ENCODE results near the gene APOF. TPM values are rescaled to one million over a fixed set of nuclear protein-coding genes. Genes with fewer than 3 reads are reported as not detected.

Gene APOF
- total RNA-seq, 1 experiment from 2014 or later: 0.17 TPM

DNA sequence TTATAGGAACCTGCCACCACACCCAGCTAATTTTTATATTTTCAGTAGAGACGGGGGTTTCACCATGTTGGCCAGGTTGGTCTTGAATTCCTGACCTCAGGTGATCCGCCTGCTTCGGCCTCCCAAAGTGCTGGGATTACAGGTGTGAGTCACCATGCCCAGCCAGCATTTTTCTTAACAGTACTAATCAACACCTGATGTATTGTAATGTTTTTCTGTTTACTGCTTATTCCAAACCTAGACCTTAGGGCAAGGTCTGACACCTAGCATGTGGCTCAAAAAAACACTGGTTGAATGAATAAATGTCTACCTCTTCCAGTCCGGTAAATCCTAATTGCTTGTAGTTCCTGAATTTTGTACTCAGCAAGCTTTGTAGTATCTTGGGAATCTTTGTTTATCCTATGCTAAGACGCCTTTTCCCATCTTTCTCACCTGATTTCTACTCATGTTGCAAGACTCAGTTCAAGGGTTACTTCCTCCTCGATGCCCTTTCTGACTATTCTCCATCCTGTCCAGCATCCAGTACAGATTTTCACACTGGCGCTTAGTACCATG, 31.6 kb downstream of the APOF start:
- ChIA-PET CTCF (no interaction called here), POLR2A (no interaction called here), RAD21 (ENCODE audit: low non-redundant PET in 1 of 2, low total read pairs in 2 of 2, uncharacterized antibody in 2 of 2, unreplicated experiment in 2 of 2) (no interaction called here)
- DNase-seq (ENCODE audit: low read depth, low spot score) (no peak), ATAC-seq (no peak)
- Histone ChIP-seq H3K4me2 (ENCODE audit: low read length) (peak overlapping the region; percentile 37), H3K79me2 (ENCODE audit: insufficient read depth, low read length) (peaks cover 7% of the 10 kb centered on the region), H3K9ac (ENCODE audit: low read length) (0 out of 2 replicates have a peak overlapping the region, but pooled peaks have one; percentile 30), H3K9me2 (ENCODE audit: insufficient read depth) (no peaks in the 10 kb centered on the region), H4K20me1 (ENCODE audit: insufficient read depth) (no peaks in the 10 kb centered on the region), H3K4me1 (ENCODE audit: control insufficient read depth in 1 of 2, insufficient read depth in 2 of 2, low read length in 2 of 2) (peaks cover 11 to 24% of the 10 kb centered on the region in 2 experiments), H3K4me3 (replicated peaks in 1 of 2; ENCODE audit: low read depth in 1 of 2, low read length in 2 of 2) (no peak overlapping the region), H3K27ac (ENCODE audit: low read depth, low read length) (no peak overlapping the region), H3K27me3 (ENCODE audit: insufficient read depth, low read length) (no peaks in the 10 kb centered on the region), H3K36me3 (ENCODE audit: control insufficient read depth in 1 of 2, insufficient read depth in 2 of 2, low read length in 2 of 2) (no peaks in the 10 kb centered on the region; a peak in 1 of 4 replicates), H3K9me3 (ENCODE audit: control insufficient read depth in 1 of 2, insufficient read depth in 1 of 2, low read depth in 1 of 2, low read length in 2 of 2) (no peaks in the 10 kb centered on the region), H2AFZ (ENCODE audit: low read depth, low read length, poor library complexity, severe bottlenecking) (no peak overlapping the region)
- TF ChIP-seq, protein P1, sequence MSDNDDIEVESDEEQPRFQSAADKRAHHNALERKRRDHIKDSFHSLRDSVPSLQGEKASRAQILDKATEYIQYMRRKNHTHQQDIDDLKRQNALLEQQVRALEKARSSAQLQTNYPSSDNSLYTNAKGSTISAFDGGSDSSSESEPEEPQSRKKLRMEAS (IDR thresholded peaks at IDR 0.05): no peak
- TF ChIP-seq ELF1 (IDR thresholded peaks at IDR 0.05; ENCODE audit: borderline replicate concordance, low read depth) (no peak), RAD21 (IDR thresholded peaks at IDR 0.05; ENCODE audit: low read depth) (no peak), SP1 (IDR thresholded peaks at IDR 0.05; ENCODE audit: low read depth) (no peak), JUND (IDR thresholded peaks at IDR 0.05) (no peak), EGR1 (IDR thresholded peaks at IDR 0.05; ENCODE audit: low read depth) (no peak), CEBPB (IDR thresholded peaks at IDR 0.05; ENCODE audit: low read depth) (no peak), ZFX (IDR thresholded peaks at IDR 0.05) (no peak), POLR2AphosphoS5 (IDR thresholded peaks at IDR 0.05; ENCODE audit: low read depth, low read length) (no peak), EZH2phosphoT487 (IDR thresholded peaks at IDR 0.05; ENCODE audit: borderline replicate concordance) (no peak), CBX3 (IDR thresholded peaks at IDR 0.05; ENCODE audit: low read depth) (no peak), SIN3A (IDR thresholded peaks at IDR 0.05; ENCODE audit: low read depth) (no peak), ZNF274 (IDR thresholded peaks at IDR 0.05; ENCODE audit: low read depth, low read length) (no peak), SRF (IDR thresholded peaks at IDR 0.05; ENCODE audit: low read depth) (no peak)
- TF ChIP-seq, protein P2, sequence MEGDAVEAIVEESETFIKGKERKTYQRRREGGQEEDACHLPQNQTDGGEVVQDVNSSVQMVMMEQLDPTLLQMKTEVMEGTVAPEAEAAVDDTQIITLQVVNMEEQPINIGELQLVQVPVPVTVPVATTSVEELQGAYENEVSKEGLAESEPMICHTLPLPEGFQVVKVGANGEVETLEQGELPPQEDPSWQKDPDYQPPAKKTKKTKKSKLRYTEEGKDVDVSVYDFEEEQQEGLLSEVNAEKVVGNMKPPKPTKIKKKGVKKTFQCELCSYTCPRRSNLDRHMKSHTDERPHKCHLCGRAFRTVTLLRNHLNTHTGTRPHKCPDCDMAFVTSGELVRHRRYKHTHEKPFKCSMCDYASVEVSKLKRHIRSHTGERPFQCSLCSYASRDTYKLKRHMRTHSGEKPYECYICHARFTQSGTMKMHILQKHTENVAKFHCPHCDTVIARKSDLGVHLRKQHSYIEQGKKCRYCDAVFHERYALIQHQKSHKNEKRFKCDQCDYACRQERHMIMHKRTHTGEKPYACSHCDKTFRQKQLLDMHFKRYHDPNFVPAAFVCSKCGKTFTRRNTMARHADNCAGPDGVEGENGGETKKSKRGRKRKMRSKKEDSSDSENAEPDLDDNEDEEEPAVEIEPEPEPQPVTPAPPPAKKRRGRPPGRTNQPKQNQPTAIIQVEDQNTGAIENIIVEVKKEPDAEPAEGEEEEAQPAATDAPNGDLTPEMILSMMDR (IDR thresholded peaks at IDR 0.05 in 2 of 3, conservative IDR thresholded peaks at IDR 0.05 in 1 of 3; ENCODE audit: borderline replicate concordance in 1 of 3, insufficient read depth in 1 of 3, low read depth in 2 of 3, low read length in 2 of 3): no peak
- TF ChIP-seq, protein P3, sequence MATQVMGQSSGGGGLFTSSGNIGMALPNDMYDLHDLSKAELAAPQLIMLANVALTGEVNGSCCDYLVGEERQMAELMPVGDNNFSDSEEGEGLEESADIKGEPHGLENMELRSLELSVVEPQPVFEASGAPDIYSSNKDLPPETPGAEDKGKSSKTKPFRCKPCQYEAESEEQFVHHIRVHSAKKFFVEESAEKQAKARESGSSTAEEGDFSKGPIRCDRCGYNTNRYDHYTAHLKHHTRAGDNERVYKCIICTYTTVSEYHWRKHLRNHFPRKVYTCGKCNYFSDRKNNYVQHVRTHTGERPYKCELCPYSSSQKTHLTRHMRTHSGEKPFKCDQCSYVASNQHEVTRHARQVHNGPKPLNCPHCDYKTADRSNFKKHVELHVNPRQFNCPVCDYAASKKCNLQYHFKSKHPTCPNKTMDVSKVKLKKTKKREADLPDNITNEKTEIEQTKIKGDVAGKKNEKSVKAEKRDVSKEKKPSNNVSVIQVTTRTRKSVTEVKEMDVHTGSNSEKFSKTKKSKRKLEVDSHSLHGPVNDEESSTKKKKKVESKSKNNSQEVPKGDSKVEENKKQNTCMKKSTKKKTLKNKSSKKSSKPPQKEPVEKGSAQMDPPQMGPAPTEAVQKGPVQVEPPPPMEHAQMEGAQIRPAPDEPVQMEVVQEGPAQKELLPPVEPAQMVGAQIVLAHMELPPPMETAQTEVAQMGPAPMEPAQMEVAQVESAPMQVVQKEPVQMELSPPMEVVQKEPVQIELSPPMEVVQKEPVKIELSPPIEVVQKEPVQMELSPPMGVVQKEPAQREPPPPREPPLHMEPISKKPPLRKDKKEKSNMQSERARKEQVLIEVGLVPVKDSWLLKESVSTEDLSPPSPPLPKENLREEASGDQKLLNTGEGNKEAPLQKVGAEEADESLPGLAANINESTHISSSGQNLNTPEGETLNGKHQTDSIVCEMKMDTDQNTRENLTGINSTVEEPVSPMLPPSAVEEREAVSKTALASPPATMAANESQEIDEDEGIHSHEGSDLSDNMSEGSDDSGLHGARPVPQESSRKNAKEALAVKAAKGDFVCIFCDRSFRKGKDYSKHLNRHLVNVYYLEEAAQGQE (IDR thresholded peaks at IDR 0.05; ENCODE audit: low read depth): no peak
- TF ChIP-seq, protein P4, sequence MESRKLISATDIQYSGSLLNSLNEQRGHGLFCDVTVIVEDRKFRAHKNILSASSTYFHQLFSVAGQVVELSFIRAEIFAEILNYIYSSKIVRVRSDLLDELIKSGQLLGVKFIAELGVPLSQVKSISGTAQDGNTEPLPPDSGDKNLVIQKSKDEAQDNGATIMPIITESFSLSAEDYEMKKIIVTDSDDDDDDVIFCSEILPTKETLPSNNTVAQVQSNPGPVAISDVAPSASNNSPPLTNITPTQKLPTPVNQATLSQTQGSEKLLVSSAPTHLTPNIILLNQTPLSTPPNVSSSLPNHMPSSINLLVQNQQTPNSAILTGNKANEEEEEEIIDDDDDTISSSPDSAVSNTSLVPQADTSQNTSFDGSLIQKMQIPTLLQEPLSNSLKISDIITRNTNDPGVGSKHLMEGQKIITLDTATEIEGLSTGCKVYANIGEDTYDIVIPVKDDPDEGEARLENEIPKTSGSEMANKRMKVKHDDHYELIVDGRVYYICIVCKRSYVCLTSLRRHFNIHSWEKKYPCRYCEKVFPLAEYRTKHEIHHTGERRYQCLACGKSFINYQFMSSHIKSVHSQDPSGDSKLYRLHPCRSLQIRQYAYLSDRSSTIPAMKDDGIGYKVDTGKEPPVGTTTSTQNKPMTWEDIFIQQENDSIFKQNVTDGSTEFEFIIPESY (IDR thresholded peaks at IDR 0.05; ENCODE audit: extremely low read depth, insufficient replicate concordance, low read length): no peak
- TF ChIP-seq, protein P5, sequence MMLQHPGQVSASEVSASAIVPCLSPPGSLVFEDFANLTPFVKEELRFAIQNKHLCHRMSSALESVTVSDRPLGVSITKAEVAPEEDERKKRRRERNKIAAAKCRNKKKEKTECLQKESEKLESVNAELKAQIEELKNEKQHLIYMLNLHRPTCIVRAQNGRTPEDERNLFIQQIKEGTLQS (IDR thresholded peaks at IDR 0.05): no peak
- intact Hi-C loops (cut with micrococcal nuclease): loop anchor here (5.0 kb wide), 1 partner anchor 131 kb away; no protein-coding TSS in a partner anchor
- no TSS peak for BruUV-seq (replicated peaks)
